ENCODE measurements around the gene TRAF7.
"Not testable (repeated sequence)": the region's sequence is repeated elsewhere in the genome, so short reads cannot be mapped to it uniquely, and the experiment has no call there.

TRAF7 gene

DNA sequence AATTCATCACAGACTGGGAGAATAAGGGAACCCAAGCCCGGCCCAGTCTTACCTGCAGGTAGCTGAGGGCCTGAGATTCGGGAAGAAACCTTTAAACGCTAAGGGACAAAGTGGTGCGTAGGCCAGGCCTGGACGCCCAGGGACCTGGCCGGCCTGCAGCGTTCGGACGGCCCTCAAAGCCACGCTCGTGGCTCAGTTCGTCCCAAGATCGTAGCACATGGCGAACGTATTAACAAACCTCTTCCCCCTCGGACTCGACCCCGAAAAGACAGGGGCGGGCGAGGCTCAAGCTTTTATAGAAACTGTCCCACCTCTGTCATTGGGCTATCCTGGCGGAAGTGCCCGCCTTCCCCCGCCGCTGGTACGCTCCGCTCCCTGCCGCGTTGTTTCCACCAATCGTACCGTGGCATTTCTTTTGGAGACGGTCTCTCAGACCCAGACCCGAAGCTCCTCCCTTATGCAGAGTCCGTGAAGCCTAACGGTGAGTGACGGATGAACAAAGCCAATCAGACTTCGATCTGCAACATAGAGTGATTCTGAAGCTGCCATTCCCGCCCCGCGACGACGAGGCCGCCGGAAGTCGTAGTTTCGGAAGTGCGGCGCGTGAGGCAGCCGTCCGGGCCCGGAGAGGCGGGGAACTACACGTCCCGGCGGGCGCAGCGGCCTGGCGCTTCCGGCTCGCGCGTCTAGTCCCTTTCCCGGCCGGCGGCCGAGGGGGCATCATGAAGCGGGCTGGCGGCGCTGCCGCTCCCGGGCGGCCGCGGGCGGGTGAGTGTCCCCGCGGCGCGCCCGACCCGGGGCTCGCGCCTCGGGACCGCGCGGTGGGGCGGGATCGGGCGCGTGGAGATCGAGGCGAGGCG, at the start of gene TRAF7:
TSS of gene TRAF7 (plus strand) at position 692 of the 860 bp plus-strand sequence. CDS start 8,139 bp downstream, outside the sequence.
- Histone ChIP-seq H3K4me1 (ENCODE audit: control insufficient read depth, insufficient read depth, low read length) (peaks cover 20% of the 10 kb centered on the region), H3K36me3 (ENCODE audit: control insufficient read depth, insufficient read depth, low read length) (peaks cover 21% of the 10 kb centered on the region), H3K4me3 (ENCODE audit: low read length) (peak within 1 kb of the TSS; percentile 94), H3K27me3 (ENCODE audit: control insufficient read depth, insufficient read depth, low read length) (no peaks in the 10 kb centered on the region), H3K27ac (ENCODE audit: low read length) (no peak within 1 kb of the TSS), H3K9me3 (ENCODE audit: control insufficient read depth, insufficient read depth, low read length) (no peaks in the 10 kb centered on the region)
- peak; percentile 100 for DNase-seq (ENCODE audit: low read depth, low spot score)
- WGBS (ENCODE audit: insufficient coverage, insufficient read length): no CpG with 5 or more reads among the region's 94 CpGs

GRCh38 chr16:2106211-2106610, 49.4 kb upstream of the TRAF7 start:
- not testable (repeated sequence) for H3K9me3 ChIP-seq (ENCODE audit: control insufficient read depth, insufficient read depth, low read length); H3K27me3 ChIP-seq (ENCODE audit: control insufficient read depth, insufficient read depth, low read length); H3K4me1 ChIP-seq (ENCODE audit: control insufficient read depth, insufficient read depth, low read length); H3K27ac ChIP-seq (ENCODE audit: low read length); H3K4me3 ChIP-seq (ENCODE audit: low read length); DNase-seq (ENCODE audit: low read depth, low spot score)
- peaks cover 23% of the 10 kb centered on the region for H3K36me3 ChIP-seq (ENCODE audit: control insufficient read depth, insufficient read depth, low read length)
- no CpG with 5 or more reads among the region's 38 CpGs for WGBS (ENCODE audit: insufficient coverage, insufficient read length)

DNA sequence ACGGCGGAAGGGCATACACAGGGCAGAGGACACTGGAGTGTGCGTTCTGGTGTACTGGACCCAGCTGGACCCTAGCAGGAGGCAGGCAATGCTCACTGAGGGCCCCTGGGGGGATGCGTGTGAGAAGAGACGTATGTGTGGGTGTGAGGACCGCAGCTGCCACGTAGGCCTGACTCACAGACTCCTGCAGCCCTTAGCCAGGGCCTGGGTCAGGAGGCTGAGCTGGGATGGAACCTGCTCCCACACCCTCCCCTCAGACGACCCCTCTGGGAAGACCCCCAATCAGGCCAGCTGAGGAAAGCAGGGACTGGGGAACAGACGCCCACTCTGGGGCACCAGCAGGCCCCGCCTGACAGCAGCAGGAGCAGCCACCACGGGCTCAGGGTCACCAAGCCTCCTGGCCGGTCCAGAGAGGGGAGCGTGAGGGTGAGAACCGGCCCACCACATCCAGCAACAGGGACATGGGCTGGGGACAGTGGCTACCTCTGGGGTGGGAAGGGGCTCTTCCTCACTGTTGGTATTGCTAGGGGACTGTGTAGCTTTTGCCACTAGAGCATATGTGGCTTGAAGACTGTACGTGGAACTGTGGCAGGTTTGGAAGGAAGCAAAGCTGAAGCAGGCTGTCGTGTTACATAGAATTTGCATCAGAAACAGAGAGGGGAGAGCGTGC, 48.3 kb upstream of the TRAF7 start:
- not testable (repeated sequence) for H3K4me3 ChIP-seq (ENCODE audit: low read length); H3K27ac ChIP-seq (ENCODE audit: low read length); H3K4me1 ChIP-seq (ENCODE audit: control insufficient read depth, insufficient read depth, low read length); H3K9me3 ChIP-seq (ENCODE audit: control insufficient read depth, insufficient read depth, low read length); H3K27me3 ChIP-seq (ENCODE audit: control insufficient read depth, insufficient read depth, low read length); DNase-seq (ENCODE audit: low read depth, low spot score)
- WGBS (ENCODE audit: insufficient coverage, insufficient read length): no CpG with 5 or more reads among the region's 17 CpGs
- peaks cover 28% of the 10 kb centered on the region for H3K36me3 ChIP-seq (ENCODE audit: control insufficient read depth, insufficient read depth, low read length)

DNA sequence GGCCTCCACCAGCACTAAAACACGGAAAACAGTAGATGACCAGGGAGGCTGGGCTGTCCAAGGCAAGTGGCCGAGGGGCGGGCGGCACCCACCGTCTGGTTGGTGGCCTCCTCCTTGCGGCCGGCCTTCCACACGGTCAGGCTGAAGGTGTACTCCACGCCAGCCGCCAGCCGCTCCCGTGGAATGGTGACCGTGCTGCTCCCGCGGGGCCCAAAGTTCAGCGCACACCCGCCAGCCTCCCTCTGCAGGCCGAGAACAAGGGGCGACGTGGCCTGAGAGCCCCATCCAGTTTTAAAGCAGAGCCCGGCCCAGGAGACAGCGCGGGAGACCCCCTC, 47.8 kb upstream of the TRAF7 start:
- H3K4me1 ChIP-seq (ENCODE audit: control insufficient read depth, insufficient read depth, low read length); H3K27ac ChIP-seq (ENCODE audit: low read length); H3K27me3 ChIP-seq (ENCODE audit: control insufficient read depth, insufficient read depth, low read length); H3K9me3 ChIP-seq (ENCODE audit: control insufficient read depth, insufficient read depth, low read length); H3K4me3 ChIP-seq (ENCODE audit: low read length); DNase-seq (ENCODE audit: low read depth, low spot score): not testable (repeated sequence)
- WGBS (ENCODE audit: insufficient coverage, insufficient read length): no CpG with 5 or more reads among the region's 23 CpGs
- H3K36me3 ChIP-seq (ENCODE audit: control insufficient read depth, insufficient read depth, low read length): peaks cover 28% of the 10 kb centered on the region

DNA sequence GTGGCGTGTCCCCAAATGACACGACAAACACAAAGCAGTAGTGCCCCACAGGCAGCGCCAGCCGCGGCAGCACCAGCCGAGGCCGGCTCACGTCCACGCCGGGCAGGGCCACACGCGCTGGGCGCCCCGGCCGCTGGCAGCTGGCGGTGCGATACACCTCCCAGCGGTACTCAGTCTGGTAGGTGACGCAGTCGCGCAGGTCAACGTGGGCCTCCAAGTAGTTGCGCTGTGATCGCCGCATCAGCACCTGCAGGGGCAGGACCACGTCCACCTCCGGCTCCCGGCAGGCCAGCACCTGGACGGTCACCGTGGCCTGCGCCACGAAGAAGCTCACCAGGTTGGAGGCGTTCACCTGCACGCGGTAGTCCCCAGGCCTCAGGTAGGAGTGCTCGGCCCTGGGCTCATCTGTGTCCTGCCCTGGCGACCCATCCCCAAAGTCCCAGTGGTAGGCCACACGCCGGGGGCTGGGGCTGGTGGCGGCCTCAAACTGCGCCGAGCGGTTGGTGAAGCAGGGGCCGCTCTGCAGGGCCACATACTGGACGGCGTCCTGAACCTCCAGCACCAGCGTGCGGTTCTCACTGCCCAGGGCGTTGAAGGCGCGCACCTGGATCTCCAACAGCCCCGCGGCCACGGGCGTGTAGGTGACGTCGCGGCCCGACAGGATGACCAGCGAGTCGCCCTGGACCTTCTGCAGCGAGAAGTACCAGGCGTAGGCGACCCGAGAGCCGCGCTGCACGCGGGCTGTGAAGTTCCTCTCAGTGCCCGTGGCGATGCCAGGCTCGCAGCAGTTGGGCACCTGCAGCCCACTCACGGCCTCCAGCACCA, 46.9 kb upstream of the TRAF7 start:
- not testable (repeated sequence) for H3K27me3 ChIP-seq (ENCODE audit: control insufficient read depth, insufficient read depth, low read length); H3K9me3 ChIP-seq (ENCODE audit: control insufficient read depth, insufficient read depth, low read length); H3K4me1 ChIP-seq (ENCODE audit: control insufficient read depth, insufficient read depth, low read length); H3K4me3 ChIP-seq (ENCODE audit: low read length); H3K27ac ChIP-seq (ENCODE audit: low read length); DNase-seq (ENCODE audit: low read depth, low spot score)
- WGBS (ENCODE audit: insufficient coverage, insufficient read length): no CpG with 5 or more reads among the region's 73 CpGs
- peaks cover 26% of the 10 kb centered on the region for H3K36me3 ChIP-seq (ENCODE audit: control insufficient read depth, insufficient read depth, low read length)

- WGBS (ENCODE audit: insufficient coverage, insufficient read length): no CpG with 5 or more reads among the region's 25 CpGs
- not testable (repeated sequence) for H3K27ac ChIP-seq (ENCODE audit: low read length); H3K4me1 ChIP-seq (ENCODE audit: control insufficient read depth, insufficient read depth, low read length); H3K27me3 ChIP-seq (ENCODE audit: control insufficient read depth, insufficient read depth, low read length); DNase-seq (ENCODE audit: low read depth, low spot score); H3K9me3 ChIP-seq (ENCODE audit: control insufficient read depth, insufficient read depth, low read length); H3K4me3 ChIP-seq (ENCODE audit: low read length)
- peaks cover 25% of the 10 kb centered on the region for H3K36me3 ChIP-seq (ENCODE audit: control insufficient read depth, insufficient read depth, low read length)
Observed at GRCh38 chr16:2109271-2109580, 46.4 kb upstream of the TRAF7 start.

- not testable (repeated sequence) for H3K27me3 ChIP-seq (ENCODE audit: control insufficient read depth, insufficient read depth, low read length); H3K4me3 ChIP-seq (ENCODE audit: low read length)
Observed at GRCh38 chr16:2109872-2110271, 45.7 kb upstream of the TRAF7 start.

DNA sequence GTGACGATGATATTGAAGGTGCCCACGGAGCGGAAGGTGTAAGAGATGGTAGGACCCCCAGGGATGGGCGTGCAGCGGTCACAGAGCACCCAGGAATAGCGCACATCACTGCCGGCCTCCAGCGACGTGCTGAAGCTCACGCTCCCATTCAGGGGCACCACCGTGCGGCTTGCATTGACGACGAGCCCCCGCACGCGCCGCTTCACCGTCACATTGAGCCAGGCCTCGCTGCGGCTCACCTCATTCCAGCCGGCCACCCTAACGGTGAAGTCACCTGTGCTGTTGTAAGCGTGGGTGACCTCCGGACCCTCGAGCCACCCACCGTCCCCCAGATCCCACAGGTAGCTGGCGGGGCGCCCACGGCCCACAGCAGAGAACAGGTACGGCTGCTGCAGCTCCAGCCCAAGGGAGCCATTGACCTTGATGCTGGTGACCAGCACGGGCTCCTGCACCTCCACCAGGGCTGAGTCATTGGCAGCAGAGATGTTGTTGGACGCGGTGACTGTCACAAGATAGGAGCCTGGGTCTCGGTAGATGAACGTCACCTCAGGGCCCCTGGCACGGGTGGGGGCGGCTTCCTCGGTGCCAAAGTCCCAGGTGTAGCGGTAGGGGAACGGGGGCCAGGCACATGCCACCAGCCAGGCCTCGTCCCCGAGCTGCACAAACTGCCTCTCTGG, 45.1 kb upstream of the TRAF7 start:
- no CpG with 5 or more reads among the region's 43 CpGs for WGBS (ENCODE audit: insufficient coverage, insufficient read length)
- peaks cover 25% of the 10 kb centered on the region for H3K36me3 ChIP-seq (ENCODE audit: control insufficient read depth, insufficient read depth, low read length)
- not testable (repeated sequence) for H3K27ac ChIP-seq (ENCODE audit: low read length)

More at GRCh38 chr16:2109872-2110271, 45.7 kb upstream of the TRAF7 start:
- H3K4me1 ChIP-seq (ENCODE audit: control insufficient read depth, insufficient read depth, low read length); H3K27ac ChIP-seq (ENCODE audit: low read length); H3K9me3 ChIP-seq (ENCODE audit: control insufficient read depth, insufficient read depth, low read length); DNase-seq (ENCODE audit: low read depth, low spot score): not testable (repeated sequence)
- H3K36me3 ChIP-seq (ENCODE audit: control insufficient read depth, insufficient read depth, low read length): peaks cover 25% of the 10 kb centered on the region
- WGBS (ENCODE audit: insufficient coverage, insufficient read length): no CpG with 5 or more reads among the region's 23 CpGs

DNA sequence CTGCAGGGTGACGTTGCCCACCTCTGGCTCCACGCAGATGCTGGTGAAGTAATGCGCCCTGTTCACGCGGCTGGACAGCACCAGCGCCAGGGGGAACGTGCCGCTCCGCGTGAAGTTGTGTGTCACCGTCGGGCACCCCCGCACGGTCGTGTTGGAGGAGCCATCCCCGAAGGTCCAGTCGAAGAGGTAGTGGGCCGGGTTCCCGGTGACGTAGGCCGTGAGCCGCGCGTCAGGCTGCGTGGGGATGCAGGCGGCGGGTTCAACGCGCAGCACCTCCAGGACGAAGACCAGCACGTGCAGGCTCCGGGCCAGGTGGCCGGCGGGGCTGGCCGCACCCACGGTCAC, 44.6 kb upstream of the TRAF7 start:
- not testable (repeated sequence) for DNase-seq (ENCODE audit: low read depth, low spot score)
- WGBS (ENCODE audit: insufficient coverage, insufficient read length): no CpG with 5 or more reads among the region's 36 CpGs

More for the DNA sequence above, 45.1 kb upstream of the TRAF7 start:
- not testable (repeated sequence) for H3K9me3 ChIP-seq (ENCODE audit: control insufficient read depth, insufficient read depth, low read length); H3K4me1 ChIP-seq (ENCODE audit: control insufficient read depth, insufficient read depth, low read length); DNase-seq (ENCODE audit: low read depth, low spot score); H3K27me3 ChIP-seq (ENCODE audit: control insufficient read depth, insufficient read depth, low read length); H3K4me3 ChIP-seq (ENCODE audit: low read length)

More for the DNA sequence above, 44.6 kb upstream of the TRAF7 start:
- not testable (repeated sequence) for H3K27ac ChIP-seq (ENCODE audit: low read length); H3K9me3 ChIP-seq (ENCODE audit: control insufficient read depth, insufficient read depth, low read length); H3K4me1 ChIP-seq (ENCODE audit: control insufficient read depth, insufficient read depth, low read length); H3K4me3 ChIP-seq (ENCODE audit: low read length); H3K27me3 ChIP-seq (ENCODE audit: control insufficient read depth, insufficient read depth, low read length)
- H3K36me3 ChIP-seq (ENCODE audit: control insufficient read depth, insufficient read depth, low read length): peaks cover 25% of the 10 kb centered on the region

Data from iPS DF 6.9 (cell line).